ENCODE data around the gene BIN2.

- TF ChIP-seq CTCF (IDR thresholded peaks at IDR 0.05; ENCODE audit: low read depth, low read length, poor library complexity, severe bottlenecking) = no peak
- TF ChIP-seq EZH2phosphoT487 (IDR thresholded peaks at IDR 0.05; ENCODE audit: borderline replicate concordance, low read length) = no peak
Measured at GRCh38 chr12:51328587-51328986, 4.6 kb upstream of the BIN2 start.
